Colonic mucosa (tissue), 4 donors: ENCODE data around the gene SLC25A21. TPM values are rescaled to one million over a fixed set of nuclear protein-coding genes. Genes with fewer than 3 reads are reported as not detected.

Experiments used
- DNase-seq: peaks from one replicate; pipeline ENCODE4 v3.0.0-alpha.2; 2020
- H3K27ac ChIP-seq: fragments of 200-600 bp; one replicate; pipeline ENCODE4 v1.8.0; 2021
- H3K27me3 ChIP-seq: fragments of 200-600 bp; one replicate; pipeline ENCODE4 v1.8.0; 2021
- H3K36me3 ChIP-seq: fragments of 200-600 bp; one replicate; pipeline ENCODE4 v1.8.0; 2021
- H3K4me1 ChIP-seq: fragments of 200-600 bp; one replicate; pipeline ENCODE4 v1.8.0; 2021; ENCODE audit warnings: mild to moderate bottlenecking
- H3K4me3 ChIP-seq: fragments of 200-600 bp; one replicate; pipeline ENCODE4 v1.8.0; 2021
- H3K9ac ChIP-seq, 2 donors: one replicate each; pipeline ENCODE4 v1.7.0; 2013; ENCODE audit warnings: control low read depth in 2 of 2, low read depth in 2 of 2, low read length in 2 of 2
- H3K9me3 ChIP-seq: fragments of 200-600 bp; one replicate; pipeline ENCODE4 v1.8.0; 2021
- intact Hi-C: fragments of 100-400 bp; cut with DNase I; formaldehyde crosslinking; loops from one replicate; pipeline ENCODE4 v1.14.1; 2022
- total RNA-seq, 2 donors: library from RNA; stranded (reverse); fragmentation: NEBNext Ultra II Directional in 1 of 2; extraction: Animal tissue kit (Norgen Biotek cat#: 25700) in 1 of 2; gene quantifications; one replicate each; pipeline ENCODE4 v1.2.1, GENCODE V29; 2021
- TF ChIP-seq, protein P1 (sequence below): fragments of 200-600 bp; IDR thresholded peaks from one replicate; pipeline ENCODE4 v1.8.0; 2022; ENCODE audit warnings: antibody characterized with exemption, mild to moderate bottlenecking
- donor health status: healthy.
- donor health status: DM: no; HTN: no; CAD: no.
- donor health status: DM: no; HTN: no; CAD: no.

The SLC25A21 gene
- total RNA-seq, 2 donors from 2014 or later = 0.77 to 0.82 TPM

DNA sequence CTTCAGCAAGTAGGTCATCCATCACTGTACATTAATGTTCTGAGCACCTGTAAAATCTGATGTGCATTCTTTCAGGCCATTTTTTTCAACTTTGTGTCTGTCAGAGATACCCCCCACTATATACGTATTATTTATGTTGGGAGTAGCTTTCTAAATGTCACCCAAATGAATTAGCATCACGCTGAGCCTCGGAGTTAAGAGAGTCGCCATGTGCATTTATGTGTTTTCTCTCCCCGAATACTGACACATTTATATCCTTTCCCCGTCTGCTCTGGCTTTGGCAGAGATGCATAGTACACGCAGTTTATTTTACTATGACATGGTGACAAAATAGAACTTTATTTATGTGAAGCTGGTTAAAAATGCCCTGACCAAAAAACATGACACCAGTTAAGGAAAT lies 216.4 kb downstream of the SLC25A21 start:
- no peak overlapping the region for H3K9ac ChIP-seq
- H3K27me3 ChIP-seq = no peaks in the 10 kb centered on the region
- H3K9me3 ChIP-seq = no peaks in the 10 kb centered on the region
- no peaks in the 10 kb centered on the region for H3K36me3 ChIP-seq
- no peak overlapping the region for H3K27ac ChIP-seq
- DNase-seq = no peak
- intact Hi-C loops = loop anchor here (10.0 kb wide), 1 partner anchor 199 kb away; no protein-coding TSS in a partner anchor
- no peak overlapping the region for H3K4me3 ChIP-seq
- H3K4me1 ChIP-seq = no peaks in the 10 kb centered on the region
- TF ChIP-seq, protein P1, sequence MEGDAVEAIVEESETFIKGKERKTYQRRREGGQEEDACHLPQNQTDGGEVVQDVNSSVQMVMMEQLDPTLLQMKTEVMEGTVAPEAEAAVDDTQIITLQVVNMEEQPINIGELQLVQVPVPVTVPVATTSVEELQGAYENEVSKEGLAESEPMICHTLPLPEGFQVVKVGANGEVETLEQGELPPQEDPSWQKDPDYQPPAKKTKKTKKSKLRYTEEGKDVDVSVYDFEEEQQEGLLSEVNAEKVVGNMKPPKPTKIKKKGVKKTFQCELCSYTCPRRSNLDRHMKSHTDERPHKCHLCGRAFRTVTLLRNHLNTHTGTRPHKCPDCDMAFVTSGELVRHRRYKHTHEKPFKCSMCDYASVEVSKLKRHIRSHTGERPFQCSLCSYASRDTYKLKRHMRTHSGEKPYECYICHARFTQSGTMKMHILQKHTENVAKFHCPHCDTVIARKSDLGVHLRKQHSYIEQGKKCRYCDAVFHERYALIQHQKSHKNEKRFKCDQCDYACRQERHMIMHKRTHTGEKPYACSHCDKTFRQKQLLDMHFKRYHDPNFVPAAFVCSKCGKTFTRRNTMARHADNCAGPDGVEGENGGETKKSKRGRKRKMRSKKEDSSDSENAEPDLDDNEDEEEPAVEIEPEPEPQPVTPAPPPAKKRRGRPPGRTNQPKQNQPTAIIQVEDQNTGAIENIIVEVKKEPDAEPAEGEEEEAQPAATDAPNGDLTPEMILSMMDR = no peak

DNA sequence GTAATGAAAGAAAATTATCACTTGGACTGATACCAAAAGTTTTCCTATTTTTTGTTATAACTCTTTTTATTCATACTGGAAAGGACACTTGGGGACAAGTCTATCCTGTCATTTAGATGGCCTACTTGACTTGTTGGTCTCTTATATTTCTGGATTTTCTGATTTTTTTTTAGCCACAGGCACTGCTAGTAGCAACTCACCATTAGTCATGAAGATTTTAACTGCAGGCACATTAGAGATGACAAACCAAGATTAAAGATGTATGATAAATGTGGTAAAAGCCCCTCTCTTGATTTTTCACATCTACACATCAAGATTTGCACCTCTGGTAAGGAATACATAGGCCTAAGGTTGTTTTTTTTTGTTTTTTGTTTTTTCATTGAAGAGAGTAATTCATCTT lies 217.0 kb downstream of the SLC25A21 start:
- TF ChIP-seq, protein P1 = no peak
- DNase-seq = no peak
- no peaks in the 10 kb centered on the region for H3K36me3 ChIP-seq
- H3K4me3 ChIP-seq = no peak overlapping the region
- no peaks in the 10 kb centered on the region for H3K4me1 ChIP-seq
- no peak overlapping the region for H3K27ac ChIP-seq
- H3K9ac ChIP-seq = no peak overlapping the region
- H3K27me3 ChIP-seq = no peaks in the 10 kb centered on the region
- no peaks in the 10 kb centered on the region for H3K9me3 ChIP-seq
- intact Hi-C loops = loop anchor here (10.0 kb wide), 1 partner anchor 199 kb away; no protein-coding TSS in a partner anchor

DNA sequence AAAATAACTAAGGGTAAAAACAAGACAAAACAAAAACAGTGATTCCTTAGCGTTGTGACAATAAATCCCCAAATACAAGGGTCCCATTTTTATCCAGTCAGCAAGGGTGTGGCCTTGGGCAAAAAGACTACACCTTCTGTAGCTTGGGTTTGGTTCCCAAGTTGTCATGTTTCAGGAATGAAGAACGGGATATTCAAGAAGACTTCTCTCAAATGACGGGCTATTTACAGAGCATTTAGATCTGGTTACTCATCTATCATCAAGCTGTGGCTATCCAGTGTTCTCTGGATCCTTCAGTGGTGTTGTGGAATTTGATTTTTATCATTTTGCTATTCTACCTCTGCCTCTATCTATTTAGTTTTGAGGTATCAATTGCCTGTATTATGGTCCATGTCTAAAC lies 219.7 kb downstream of the SLC25A21 start:
- TF ChIP-seq, protein P1 = no peak
- intact Hi-C loops = loop anchor here (10.0 kb wide), 1 partner anchor 202 kb away; no protein-coding TSS in a partner anchor
- Histone ChIP-seq H3K27ac (no peak overlapping the region), H3K9ac (no peak overlapping the region), H3K4me1 (no peaks in the 10 kb centered on the region), H3K27me3 (no peaks in the 10 kb centered on the region), H3K36me3 (no peaks in the 10 kb centered on the region), H3K4me3 (no peak overlapping the region), H3K9me3 (no peaks in the 10 kb centered on the region)
- DNase-seq = no peak

DNA sequence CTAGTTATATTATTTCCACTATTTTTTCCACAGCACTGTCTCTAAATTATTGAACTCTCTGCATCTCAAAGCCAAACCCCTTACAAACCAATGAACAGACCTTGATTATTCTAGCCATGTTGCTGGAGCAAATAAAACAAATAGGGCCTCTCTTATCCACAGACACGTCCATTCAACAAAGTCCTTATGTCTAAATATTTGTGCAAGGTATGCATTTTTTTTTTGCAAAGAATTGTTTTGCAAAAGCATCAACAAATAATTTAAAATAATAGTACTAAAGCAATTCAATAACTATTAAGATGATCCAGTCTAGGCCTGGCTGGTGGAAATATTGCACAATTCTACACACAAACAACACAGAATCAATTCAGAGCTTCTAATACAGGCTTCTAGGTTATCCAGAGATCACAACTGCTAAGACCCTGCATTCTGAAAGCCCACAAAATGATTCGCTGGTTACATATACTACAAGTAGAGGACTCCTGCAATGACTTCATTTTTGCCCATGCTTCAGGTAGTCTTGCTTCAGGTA lies 221.0 kb downstream of the SLC25A21 start:
- no peaks in the 10 kb centered on the region for H3K4me1 ChIP-seq
- intact Hi-C loops = loop anchor here (10.0 kb wide), 1 partner anchor 203 kb away; no protein-coding TSS in a partner anchor
- no peaks in the 10 kb centered on the region for H3K27me3 ChIP-seq
- DNase-seq = no peak
- H3K27ac ChIP-seq = no peak overlapping the region
- H3K36me3 ChIP-seq = no peaks in the 10 kb centered on the region
- no peak overlapping the region for H3K4me3 ChIP-seq
- no peaks in the 10 kb centered on the region for H3K9me3 ChIP-seq
- TF ChIP-seq, protein P1 = no peak
- no peak overlapping the region for H3K9ac ChIP-seq

DNA sequence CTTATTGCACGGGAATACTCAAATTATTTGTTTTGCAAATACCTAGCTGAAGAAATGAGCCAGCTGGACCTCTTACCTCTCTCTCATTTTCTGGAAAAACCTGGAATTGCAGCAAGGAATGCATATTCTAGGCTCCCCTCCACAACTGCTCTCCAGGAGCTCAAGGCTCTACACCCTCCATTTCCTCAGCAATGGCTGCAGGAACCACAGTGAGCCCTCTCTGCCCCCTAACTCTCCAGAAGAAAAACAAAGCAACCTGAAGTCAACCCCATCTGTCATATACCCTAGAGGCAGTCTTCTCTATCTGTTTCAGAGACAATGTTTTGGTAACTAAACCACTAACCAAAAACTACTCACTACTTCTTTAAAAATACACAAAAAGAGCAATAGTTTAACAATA lies 221.6 kb downstream of the SLC25A21 start:
- no peak for DNase-seq
- Histone ChIP-seq H3K9me3 (no peaks in the 10 kb centered on the region), H3K27ac (no peak overlapping the region), H3K4me3 (no peak overlapping the region), H3K9ac (no peak overlapping the region), H3K36me3 (no peaks in the 10 kb centered on the region), H3K27me3 (no peaks in the 10 kb centered on the region), H3K4me1 (no peaks in the 10 kb centered on the region)
- intact Hi-C loops = loop anchor here (10.0 kb wide), 1 partner anchor 204 kb away; no protein-coding TSS in a partner anchor
- TF ChIP-seq, protein P1 = no peak
